Measurements from ENCODE around the gene HAND1.

- no peak for TF ChIP-seq CTCF (conservative IDR thresholded peaks at IDR 0.05 in 1 of 2, IDR thresholded peaks at IDR 0.05 in 1 of 2; ENCODE audit: extremely low read depth in 1 of 2, insufficient read depth in 1 of 2, low read depth in 1 of 2, low read length in 2 of 2)
- no peak for TF ChIP-seq EZH2 (IDR thresholded peaks at IDR 0.05; ENCODE audit: borderline replicate concordance, low read length)
Measured at GRCh38 chr5:154518438-154518867, 40.4 kb upstream of the HAND1 start.

Measured in mammary epithelial cell (primary cell).